GM18909 (cell line): ENCODE data around the gene LPIN3.
"Not testable (repeated sequence)": the region's sequence is repeated elsewhere in the genome, so short reads cannot be mapped to it uniquely, and the experiment has no call there.

Source experiments
- ATAC-seq: cut with Tn5 transposase; IDR thresholded peaks from one replicate; pipeline ENCODE4 v1.9.1; 2021; ENCODE audit warnings: mild to moderate bottlenecking; ENCODE audit not compliant: unreplicated experiment, poor library complexity

LPIN3 gene, protein sequence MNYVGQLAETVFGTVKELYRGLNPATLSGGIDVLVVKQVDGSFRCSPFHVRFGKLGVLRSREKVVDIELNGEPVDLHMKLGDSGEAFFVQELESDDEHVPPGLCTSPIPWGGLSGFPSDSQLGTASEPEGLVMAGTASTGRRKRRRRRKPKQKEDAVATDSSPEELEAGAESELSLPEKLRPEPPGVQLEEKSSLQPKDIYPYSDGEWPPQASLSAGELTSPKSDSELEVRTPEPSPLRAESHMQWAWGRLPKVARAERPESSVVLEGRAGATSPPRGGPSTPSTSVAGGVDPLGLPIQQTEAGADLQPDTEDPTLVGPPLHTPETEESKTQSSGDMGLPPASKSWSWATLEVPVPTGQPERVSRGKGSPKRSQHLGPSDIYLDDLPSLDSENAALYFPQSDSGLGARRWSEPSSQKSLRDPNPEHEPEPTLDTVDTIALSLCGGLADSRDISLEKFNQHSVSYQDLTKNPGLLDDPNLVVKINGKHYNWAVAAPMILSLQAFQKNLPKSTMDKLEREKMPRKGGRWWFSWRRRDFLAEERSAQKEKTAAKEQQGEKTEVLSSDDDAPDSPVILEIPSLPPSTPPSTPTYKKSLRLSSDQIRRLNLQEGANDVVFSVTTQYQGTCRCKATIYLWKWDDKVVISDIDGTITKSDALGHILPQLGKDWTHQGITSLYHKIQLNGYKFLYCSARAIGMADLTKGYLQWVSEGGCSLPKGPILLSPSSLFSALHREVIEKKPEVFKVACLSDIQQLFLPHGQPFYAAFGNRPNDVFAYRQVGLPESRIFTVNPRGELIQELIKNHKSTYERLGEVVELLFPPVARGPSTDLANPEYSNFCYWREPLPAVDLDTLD

DNA sequence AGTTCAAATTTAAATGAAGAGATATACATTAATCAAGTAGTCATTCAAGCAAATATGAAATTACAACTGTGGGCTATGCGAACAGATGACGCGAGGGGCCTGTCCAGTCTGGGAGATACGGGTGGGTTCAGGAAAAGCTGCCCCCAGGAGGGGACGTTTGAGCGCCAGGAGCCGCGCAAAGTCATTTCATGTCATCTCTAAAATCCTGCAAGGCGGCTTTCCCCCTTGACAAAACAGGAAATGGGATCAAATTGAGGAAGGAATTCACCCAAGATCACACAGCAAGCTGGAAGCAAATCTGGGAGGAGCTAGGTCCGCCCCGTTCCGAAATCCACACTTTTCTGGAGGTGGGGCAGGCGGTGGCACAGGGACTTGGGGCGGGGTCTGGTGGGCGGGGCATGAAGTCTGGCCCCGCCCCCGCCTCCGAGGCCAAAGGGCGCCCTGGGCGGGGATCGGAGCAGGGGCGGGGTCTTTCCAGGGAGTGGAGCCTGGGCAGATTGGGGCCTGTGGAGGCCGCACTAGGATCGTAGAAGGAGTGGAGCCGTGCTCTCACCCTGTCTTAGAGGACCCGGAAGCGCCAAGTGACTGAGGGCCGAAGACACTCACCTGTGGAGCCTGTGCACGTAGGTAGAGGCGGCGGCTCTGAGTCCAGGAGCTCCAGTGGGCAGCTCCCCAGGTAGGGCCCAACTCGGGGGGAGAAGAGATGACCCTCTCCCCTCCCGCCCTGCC lies at the start of gene LPIN3:
TSS of gene LPIN3 (plus strand) at position 495 of the 729 bp plus-strand sequence. CDS start 4,983 bp downstream, outside the sequence.
- peak; percentile 52 for ATAC-seq

DNA sequence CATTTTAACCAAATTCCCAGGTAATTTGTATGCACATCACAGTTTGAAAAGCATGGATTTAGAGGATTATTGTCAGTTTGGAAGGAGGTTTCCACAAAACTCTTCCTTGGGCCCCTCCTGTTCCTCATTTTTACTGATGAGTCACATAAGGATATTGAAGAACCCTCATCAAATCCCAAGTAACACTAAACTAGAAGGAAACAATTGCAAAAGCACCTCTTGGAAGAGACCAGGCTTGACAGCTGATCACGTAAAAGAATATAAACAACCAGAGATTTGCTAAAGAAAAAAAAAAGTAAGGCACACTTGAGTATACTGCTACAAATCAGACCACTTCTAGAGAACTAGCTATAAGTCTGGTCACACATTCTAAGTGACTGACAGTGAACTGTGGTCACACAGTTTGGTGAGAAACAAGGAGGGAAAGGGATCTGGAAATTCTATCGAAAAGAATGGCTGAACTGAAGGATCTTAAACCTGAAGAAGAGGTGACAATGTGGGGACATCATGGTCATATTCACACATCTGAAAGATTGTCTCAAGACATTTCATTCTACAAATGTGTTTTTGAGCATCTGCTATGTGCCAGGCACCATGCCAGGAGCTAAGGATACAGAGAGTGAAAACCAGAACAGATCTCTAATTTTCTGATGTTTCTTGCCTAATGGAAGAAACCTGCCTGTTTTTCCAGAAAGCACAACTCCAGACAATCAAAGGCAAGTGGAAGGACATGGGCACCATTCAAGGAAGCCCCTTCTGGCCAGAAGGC lies 47.2 kb upstream of the LPIN3 start:
- no peak for ATAC-seq

DNA sequence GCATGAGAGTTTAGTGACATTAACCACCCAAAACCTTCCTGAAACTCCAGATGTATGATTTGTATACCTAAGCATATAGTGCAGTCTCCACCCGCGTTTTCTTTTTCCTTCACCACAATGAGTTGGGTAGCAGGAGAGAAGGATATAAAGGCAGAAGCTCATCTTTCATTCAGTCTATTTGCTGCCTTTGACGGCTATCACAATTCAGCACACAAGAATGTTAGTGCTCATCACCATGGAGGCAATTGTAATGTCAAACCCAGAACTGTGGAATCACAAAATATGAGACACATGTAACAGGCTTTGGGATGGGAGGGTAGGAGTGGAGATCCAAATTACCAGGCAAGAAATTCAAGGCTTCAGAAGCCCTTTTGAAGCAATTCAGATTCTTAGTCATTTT lies 40.7 kb upstream of the LPIN3 start:
- no peak for ATAC-seq

DNA sequence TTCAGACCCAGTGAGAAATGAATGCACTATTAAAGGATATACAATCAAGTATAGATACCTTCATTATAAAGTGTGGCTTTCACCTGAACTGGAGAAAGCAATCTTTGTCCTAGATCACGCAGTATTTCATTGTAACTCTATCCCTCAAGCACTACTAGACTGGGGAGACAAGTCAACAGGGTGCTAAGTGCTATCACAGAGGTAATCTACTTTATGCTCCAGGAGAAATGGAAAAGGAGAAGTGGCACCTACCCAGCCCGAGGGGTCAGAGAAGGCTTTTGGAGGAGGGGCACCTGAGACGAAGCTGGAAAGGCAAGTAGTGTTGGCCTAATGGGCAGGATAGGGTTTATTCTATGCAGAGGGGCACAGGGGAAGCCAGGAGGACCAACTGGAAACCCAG lies 40.2 kb upstream of the LPIN3 start:
- ATAC-seq: no peak

DNA sequence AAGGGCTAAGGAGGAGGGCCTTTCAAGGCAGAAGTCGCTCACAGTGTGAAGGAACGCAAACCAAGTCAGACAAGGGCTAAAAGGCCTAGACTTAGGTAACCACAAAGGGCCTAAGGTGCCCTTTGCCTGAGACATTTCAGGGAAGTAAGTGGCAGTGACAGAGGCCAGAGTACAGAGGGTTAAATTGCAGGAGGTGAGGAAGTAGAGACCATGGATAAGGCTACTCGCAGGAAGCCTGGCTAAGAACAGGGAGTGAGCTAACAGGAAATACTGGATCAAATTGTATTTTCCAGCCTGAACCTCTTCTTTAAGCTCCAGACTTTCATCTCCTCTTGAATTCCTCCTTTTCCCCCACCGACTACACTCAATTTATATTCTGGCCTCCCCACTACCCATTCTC lies 39.7 kb upstream of the LPIN3 start:
- ATAC-seq: no peak

DNA sequence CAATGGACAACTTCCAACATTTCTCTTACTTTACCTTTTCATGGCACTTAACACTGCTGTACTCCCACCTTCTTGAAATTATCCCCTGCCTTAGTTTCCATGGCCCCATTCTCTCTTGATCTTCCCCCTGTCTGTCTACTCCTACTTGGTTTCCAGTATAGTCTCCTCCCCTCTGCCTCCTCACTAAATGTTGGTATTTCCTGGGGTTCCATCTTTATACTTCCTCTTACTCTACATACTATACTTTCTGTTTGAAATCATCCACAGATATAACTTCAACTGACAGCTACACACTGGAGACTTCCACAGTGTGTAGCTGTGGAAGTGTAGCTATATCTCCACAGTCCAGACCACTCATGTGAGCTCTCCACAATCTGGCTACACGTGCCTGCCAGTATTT lies 36.6 kb upstream of the LPIN3 start:
- ATAC-seq: no peak

DNA sequence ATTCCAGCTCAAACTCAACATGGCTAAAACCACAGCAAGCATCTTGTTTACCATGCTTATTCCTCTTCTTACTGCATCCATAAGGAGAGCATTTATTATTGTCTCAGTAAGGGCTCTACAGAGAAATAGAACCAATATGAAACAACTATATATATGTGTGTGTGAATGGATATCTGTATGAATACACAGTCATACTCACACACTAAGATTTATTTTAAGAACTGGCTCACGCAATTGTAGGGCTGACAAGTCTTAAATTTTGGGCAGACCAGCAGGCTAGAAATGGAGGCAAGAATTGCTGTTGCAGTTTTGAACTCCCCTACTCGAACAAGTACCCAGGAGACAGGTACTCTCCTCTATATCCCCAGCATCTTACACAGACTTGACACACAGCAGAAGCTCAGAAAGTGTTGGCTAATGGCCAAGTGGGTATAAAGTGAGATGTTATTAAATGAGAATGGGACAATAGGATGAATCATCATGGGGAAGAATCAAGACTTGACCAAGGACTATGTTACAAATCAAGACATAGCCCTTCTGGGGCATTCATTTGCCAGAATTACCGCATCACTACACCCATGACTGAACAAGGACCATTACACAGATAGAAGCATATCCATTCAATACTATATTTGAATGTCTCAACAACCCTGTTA lies 36.1 kb upstream of the LPIN3 start:
- no peak for ATAC-seq

DNA sequence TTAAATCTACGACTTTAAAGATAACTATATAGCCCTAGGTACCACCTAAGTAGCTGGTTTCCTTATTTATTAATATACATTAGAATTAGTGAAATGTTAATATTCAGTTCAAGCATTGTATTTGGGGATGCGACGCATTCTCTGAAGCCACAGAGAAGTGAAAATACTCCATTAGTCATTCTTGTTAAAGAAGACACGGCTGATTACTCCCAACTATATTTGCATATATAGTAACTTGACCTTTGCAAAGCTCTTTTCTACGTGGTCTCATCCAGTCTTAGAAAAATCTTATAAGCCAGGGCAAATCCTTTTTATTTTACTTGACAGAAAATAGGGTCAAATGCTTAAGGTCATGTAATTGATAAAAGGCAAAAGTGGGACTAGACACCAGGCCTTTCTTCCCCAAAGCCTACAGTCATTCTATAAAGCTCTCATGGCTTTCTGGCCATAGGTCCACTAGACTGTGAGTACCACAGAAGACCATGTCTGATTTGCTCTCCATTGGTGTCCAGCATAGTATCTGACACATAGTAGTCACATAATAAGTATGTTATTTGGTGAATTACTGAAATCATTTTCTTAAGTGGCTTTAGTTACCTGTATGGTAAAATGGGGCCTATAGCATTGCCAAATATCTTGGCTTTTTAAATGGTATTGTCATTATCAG lies 34.4 kb upstream of the LPIN3 start:
- peak; percentile 95 for ATAC-seq

DNA sequence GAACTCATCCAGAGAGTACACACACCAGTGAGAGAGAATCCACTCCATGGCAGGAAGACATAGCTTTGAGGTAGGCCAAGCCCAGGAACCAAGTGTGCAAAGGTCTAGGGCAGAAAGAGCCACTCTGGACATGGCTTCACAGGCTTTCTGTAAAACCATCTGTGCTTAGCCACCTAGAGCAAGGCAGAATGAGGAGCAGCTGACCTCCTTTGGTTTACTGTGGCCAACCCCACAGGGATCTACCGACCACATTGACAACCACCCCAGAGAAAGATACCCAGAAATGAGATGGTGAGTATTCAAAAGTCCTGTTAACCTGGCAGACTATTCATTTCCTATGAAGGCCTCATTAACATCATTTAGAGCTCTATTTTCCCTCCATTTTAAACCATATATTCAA lies 33.6 kb upstream of the LPIN3 start:
- no peak for ATAC-seq

DNA sequence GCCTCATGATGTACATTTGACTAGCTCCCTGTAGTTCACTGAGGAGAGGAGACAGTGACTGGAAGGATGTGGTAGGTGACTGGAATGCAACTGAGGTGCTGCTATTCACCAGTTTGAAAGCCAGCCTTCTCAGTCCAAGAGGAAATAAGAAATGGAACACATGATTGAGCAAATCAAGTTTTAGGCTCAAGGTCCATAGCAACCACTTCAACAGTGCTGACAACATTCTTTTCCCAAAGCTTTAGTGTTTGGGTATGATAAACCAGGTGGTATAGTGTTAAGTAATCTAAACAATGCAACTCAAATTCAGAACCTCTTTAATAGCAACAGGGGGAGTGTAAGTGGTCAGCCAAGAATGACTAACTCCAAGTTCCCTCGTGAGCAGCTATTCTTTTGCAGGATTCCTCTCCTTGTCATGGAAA lies 32.3 kb upstream of the LPIN3 start:
- ATAC-seq: no peak

DNA sequence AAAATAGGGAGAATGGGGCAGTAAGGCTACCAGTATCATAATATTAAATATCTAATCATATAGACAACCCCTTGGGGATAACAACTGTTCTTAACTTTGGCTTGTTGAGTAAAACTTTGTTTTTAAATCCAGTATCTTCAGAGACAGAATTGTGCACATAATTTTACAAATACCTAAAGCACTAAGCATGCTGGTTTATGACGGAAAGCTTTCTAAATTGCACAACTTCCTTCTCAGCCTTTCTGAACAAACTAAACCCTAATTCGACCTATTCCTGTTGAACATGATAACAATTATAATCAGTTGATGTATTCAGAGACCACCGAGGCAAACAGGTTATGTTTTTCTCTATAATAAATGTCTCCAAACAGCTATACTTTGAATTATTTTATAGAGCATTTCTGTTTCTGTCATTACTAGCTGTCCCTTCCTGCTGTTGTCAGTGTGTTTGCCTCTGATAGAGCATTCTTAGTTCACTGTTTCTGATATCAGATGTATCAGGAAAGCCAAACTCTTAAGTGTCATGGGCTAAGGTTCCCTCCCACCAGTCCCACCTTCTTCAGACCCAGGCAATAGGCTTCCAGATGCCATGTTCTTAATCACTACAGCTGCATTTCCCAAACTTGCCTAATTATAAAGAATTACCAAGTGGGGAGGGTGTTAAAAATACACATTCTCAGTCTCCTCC lies 31.8 kb upstream of the LPIN3 start:
- ATAC-seq: no peak

DNA sequence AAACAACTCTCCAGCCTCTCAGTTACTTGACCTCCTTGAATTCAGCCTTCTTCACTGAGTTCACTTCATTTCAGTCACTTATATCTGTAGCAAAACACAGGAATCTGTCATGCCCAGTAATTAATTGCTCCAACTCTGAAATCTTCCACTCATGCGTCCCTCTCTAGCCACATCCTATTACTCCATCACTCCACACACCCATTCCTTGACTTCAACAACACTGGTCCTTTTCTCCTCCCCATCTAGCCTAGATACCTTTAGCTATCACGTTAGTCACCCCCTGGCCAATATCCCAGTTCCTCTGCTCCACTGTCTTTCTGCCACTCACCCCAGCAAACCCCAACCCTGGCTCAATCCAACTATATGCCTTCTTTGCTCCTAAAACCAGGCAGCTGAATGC lies 30.8 kb upstream of the LPIN3 start:
- ATAC-seq: no peak

DNA sequence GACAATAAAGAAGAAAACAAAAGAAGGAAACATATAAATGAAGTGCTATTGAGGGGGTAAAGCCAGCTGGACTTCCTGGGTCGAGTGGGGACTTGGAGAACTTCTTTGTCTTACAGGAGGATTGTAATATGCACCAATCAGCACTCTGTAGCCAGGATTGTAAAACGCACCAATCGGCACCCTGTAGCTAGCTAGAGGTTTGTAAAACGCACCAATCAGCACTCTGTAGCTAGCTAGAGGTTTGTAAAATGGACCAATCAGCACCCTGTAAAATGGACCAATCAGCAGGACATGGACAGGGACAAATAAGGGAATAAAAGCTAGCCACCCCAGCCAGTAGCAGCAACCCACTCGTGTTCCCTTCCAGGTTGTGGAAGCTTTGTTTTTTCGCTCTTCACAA lies 28.6 kb upstream of the LPIN3 start:
- ATAC-seq: not testable (repeated sequence)

DNA sequence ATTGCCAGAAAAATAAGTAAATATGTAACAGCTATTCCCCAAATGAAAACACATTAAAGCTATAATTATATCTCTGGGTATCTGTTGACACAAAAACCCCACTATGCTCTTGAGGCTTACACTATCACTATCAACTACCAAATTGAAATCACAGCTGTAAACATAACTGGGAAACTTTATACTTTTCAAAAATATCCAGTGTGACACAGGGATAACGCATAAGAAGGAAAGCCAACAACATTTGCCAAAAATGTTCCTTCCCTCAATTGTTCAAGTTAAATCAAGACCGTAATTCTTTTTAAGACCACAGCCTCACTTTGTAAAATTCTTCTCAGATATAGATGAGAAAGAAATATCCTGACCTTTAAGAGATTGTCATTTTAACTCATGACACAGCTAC lies 26.2 kb upstream of the LPIN3 start:
- no peak for ATAC-seq

DNA sequence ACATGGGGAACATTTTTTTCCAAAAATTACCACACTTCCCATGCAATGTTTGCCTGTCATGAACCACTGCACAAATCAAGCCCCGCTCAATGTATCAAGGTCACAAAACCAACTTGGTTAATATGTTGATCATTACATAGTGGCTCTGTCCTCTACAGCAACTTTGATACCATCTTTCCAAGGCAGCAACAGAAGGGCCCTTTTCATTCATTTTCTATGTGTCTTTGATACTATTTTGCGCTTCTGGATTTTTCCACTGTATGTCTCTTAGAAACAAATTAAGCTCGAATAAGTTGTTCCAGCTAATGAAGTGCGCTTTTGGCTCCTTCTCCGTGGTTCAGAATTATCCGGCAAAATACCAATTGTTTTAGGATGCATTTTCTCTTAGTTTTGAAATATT lies 24.6 kb upstream of the LPIN3 start:
- no peak for ATAC-seq

DNA sequence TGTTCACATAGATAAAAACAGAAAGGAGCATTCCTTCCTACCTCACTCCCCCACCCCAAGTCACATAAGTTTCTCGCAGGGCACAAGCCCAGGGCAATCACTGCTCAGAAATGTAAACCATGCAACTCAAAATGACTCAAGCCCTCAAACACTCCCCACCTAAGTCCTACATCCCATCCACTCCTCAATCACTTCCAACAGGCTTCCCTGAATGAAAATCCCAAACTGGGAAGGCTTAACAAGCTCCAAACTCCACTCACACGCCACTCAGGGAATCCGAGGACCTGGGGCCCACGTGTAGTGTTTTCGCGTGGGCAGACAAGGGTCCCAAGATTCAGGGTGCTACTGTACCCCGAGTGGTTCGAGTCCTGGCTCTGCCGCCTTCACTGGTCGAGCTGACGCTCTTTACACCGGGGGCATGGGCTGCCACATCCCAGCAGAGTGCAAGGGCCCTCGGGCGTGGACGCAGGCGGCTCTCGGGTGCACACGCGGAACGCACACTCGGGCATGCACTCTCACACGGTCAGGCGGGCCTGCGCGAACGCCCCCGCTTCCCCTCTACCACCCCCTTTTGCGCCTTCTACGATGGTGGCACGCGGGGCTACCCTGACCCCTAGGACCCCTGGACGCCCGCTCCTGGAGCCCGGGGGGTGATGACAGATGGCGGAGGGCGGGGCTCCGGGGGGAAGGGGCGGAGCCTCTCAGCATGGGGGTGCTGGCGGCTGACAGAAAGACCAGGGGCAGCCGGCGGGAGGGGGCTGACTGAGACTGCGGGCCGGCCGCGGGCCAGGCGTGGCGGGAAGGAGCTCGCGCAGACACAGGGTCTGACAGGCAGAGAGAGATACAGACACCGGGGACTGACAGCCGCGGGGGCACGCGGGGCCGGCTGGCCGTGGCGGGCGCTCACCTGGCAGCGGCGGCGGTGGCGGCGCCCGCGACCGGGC lies 23.7 kb upstream of the LPIN3 start:
- ATAC-seq: peak; percentile 66

DNA sequence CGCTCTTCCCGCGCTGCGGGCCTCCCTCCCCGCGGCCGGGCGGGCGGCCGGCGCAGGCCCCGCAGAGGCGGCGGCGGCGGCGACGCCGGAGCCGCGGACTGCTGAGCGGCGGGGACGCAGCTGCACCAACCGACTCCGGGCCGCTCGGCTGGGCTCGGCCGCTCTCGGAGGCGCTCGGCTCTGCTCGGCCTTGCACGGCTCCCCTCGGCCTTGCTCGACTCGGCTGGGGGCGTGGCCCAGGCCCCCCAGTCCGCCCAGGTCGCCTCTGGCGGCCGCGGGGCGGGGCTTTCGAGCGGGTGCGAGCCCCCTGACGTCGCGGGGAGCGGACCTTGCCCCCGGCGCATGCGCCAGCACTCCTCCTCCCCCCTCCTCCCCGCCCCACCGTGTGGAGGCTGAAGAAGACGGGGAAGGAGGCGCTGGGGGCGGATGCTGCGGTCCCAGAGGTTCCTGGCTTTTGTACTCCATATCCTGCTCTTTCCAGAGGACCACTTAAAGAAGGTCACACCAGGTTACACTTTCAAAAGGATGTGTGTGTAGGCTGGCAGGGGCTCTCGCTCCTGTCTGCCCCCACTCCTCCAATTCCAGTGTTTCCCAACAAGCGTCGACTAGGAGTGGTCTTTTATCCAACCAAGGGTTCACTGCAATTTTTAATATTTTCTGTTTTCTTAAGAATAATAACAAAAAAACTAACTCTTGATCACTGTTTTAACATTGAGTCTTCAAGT lies 22.9 kb upstream of the LPIN3 start, which contains the start of gene ZHX3:
TSS of gene ZHX3 (minus strand) at position 186 of the 725 bp plus-strand sequence. CDS start 112,815 bp downstream, outside the sequence.
- peak; percentile 98 for ATAC-seq
